ENCODE results near the gene RHOXF2B. TPM values are rescaled to one million over a fixed set of nuclear protein-coding genes. Genes with fewer than 3 reads are reported as not detected.
"Not testable (repeated sequence)": the region's sequence is repeated elsewhere in the genome, so short reads cannot be mapped to it uniquely, and the experiment has no call there.

RHOXF2B gene
- polyA plus RNA-seq, 1 donor from 2014 or later, result not detected

- Histone ChIP-seq H3F3A (ENCODE audit: insufficient read depth, low read length, poor library complexity, severe bottlenecking) (no peaks in the 10 kb centered on the region), H3K27ac (ENCODE audit: low read length) (no peak overlapping the region), H2AFZ (ENCODE audit: low read depth, low read length) (no peak overlapping the region), H3K36me3 (ENCODE audit: insufficient read depth, low read length) (no peaks in the 10 kb centered on the region), H3K79me2 (replicated peaks; ENCODE audit: insufficient read depth, low read length) (no peaks in the 10 kb centered on the region), H3K4me3 (ENCODE audit: low read length) (no peak overlapping the region), H3K4me2 (ENCODE audit: low read length) (no peak overlapping the region), H3K9me2 (ENCODE audit: insufficient read depth, low read length) (no peaks in the 10 kb centered on the region), H4K20me1 (ENCODE audit: insufficient read depth) (no peaks in the 10 kb centered on the region), H3K9ac (ENCODE audit: low read length) (no peak overlapping the region), H3K9me3 (ENCODE audit: low read length) (no peaks in the 10 kb centered on the region), H3K27me3 (ENCODE audit: insufficient read depth, low read depth, low read length) (no peaks in the 10 kb centered on the region)
- no peak for TF ChIP-seq MXI1 (conservative IDR thresholded peaks at IDR 0.05; ENCODE audit: poor library complexity, severe bottlenecking)
These were observed 34.1 kb upstream of the RHOXF2B start for GRCh38 chrX:120111611-120112010.

- Histone ChIP-seq H3F3A (ENCODE audit: insufficient read depth, low read length, poor library complexity, severe bottlenecking) (no peaks in the 10 kb centered on the region), H2AFZ (ENCODE audit: low read depth, low read length) (no peak overlapping the region), H3K36me3 (ENCODE audit: insufficient read depth, low read length) (no peaks in the 10 kb centered on the region), H3K9me2 (ENCODE audit: insufficient read depth, low read length) (no peaks in the 10 kb centered on the region), H3K79me2 (replicated peaks; ENCODE audit: insufficient read depth, low read length) (no peaks in the 10 kb centered on the region), H4K20me1 (ENCODE audit: insufficient read depth) (no peaks in the 10 kb centered on the region), H3K9ac (ENCODE audit: low read length) (no peak overlapping the region), H3K9me3 (ENCODE audit: low read length) (no peaks in the 10 kb centered on the region), H3K27ac (ENCODE audit: low read length) (no peak overlapping the region), H3K27me3 (ENCODE audit: insufficient read depth, low read depth, low read length) (no peaks in the 10 kb centered on the region), H3K4me2 (ENCODE audit: low read length) (no peak overlapping the region), H3K4me3 (ENCODE audit: low read length) (no peak overlapping the region)
- TF ChIP-seq POLR2AphosphoS5 (IDR thresholded peaks at IDR 0.05) (no peak), EP300 (conservative IDR thresholded peaks at IDR 0.05; ENCODE audit: poor library complexity, severe bottlenecking) (no peak), RAD21 (conservative IDR thresholded peaks at IDR 0.05) (no peak), EZH2 (IDR thresholded peaks at IDR 0.05; ENCODE audit: borderline replicate concordance, insufficient read depth, low read length, poor library complexity, severe bottlenecking) (no peak), MXI1 (conservative IDR thresholded peaks at IDR 0.05; ENCODE audit: poor library complexity, severe bottlenecking) (no peak)
- TF ChIP-seq, protein P1, sequence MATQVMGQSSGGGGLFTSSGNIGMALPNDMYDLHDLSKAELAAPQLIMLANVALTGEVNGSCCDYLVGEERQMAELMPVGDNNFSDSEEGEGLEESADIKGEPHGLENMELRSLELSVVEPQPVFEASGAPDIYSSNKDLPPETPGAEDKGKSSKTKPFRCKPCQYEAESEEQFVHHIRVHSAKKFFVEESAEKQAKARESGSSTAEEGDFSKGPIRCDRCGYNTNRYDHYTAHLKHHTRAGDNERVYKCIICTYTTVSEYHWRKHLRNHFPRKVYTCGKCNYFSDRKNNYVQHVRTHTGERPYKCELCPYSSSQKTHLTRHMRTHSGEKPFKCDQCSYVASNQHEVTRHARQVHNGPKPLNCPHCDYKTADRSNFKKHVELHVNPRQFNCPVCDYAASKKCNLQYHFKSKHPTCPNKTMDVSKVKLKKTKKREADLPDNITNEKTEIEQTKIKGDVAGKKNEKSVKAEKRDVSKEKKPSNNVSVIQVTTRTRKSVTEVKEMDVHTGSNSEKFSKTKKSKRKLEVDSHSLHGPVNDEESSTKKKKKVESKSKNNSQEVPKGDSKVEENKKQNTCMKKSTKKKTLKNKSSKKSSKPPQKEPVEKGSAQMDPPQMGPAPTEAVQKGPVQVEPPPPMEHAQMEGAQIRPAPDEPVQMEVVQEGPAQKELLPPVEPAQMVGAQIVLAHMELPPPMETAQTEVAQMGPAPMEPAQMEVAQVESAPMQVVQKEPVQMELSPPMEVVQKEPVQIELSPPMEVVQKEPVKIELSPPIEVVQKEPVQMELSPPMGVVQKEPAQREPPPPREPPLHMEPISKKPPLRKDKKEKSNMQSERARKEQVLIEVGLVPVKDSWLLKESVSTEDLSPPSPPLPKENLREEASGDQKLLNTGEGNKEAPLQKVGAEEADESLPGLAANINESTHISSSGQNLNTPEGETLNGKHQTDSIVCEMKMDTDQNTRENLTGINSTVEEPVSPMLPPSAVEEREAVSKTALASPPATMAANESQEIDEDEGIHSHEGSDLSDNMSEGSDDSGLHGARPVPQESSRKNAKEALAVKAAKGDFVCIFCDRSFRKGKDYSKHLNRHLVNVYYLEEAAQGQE (IDR thresholded peaks at IDR 0.05; ENCODE audit: borderline replicate concordance), result no peak
These were observed 31.9 kb upstream of the RHOXF2B start for GRCh38 chrX:120109378-120109777.

GRCh38 chrX:120104707-120105106, 27.2 kb upstream of the RHOXF2B start:
- H3K9me2 ChIP-seq (ENCODE audit: insufficient read depth, low read length); H3K27ac ChIP-seq (ENCODE audit: low read length); H3K36me3 ChIP-seq (ENCODE audit: insufficient read depth, low read length); H3K9me3 ChIP-seq (ENCODE audit: low read length); H2AFZ ChIP-seq (ENCODE audit: low read depth, low read length); H4K20me1 ChIP-seq (ENCODE audit: insufficient read depth); H3K27me3 ChIP-seq (ENCODE audit: insufficient read depth, low read depth, low read length); H3K79me2 ChIP-seq (replicated peaks; ENCODE audit: insufficient read depth, low read length); H3K9ac ChIP-seq (ENCODE audit: low read length); H3K4me2 ChIP-seq (ENCODE audit: low read length); H3F3A ChIP-seq (ENCODE audit: insufficient read depth, low read length, poor library complexity, severe bottlenecking); H3K4me3 ChIP-seq (ENCODE audit: low read length): not testable (repeated sequence)

GRCh38 chrX:120101057-120101456, 23.6 kb upstream of the RHOXF2B start:
- not testable (repeated sequence) for H3K36me3 ChIP-seq (ENCODE audit: insufficient read depth, low read length); H4K20me1 ChIP-seq (ENCODE audit: insufficient read depth); H3K27ac ChIP-seq (ENCODE audit: low read length); H3F3A ChIP-seq (ENCODE audit: insufficient read depth, low read length, poor library complexity, severe bottlenecking); H3K27me3 ChIP-seq (ENCODE audit: insufficient read depth, low read depth, low read length); H2AFZ ChIP-seq (ENCODE audit: low read depth, low read length); H3K4me2 ChIP-seq (ENCODE audit: low read length); H3K9ac ChIP-seq (ENCODE audit: low read length); H3K9me3 ChIP-seq (ENCODE audit: low read length); H3K79me2 ChIP-seq (replicated peaks; ENCODE audit: insufficient read depth, low read length); H3K4me3 ChIP-seq (ENCODE audit: low read length); H3K9me2 ChIP-seq (ENCODE audit: insufficient read depth, low read length)

Measured in neural cell (in vitro differentiated cells).